K562 (cell line): ENCODE data around the gene COL15A1. TPM values are rescaled to one million over a fixed set of nuclear protein-coding genes. Genes with fewer than 3 reads are reported as not detected.

Source experiments
- BRF2 ChIP-seq: IDR thresholded peaks from 3 replicates; pipeline ENCODE4 v1.6.1; 2011; ENCODE audit warnings: borderline replicate concordance, mild to moderate bottlenecking; ENCODE audit not compliant: insufficient read length, insufficient read depth
- CBX3 ChIP-seq, 2 experiments: IDR thresholded peaks; 1 replicate in 1 of 2; 2 replicates in 1 of 2; pipeline ENCODE4 v1.6.1; 2012; ENCODE audit warnings: inconsistent platforms in 2 of 2, low read length in 2 of 2, borderline replicate concordance in 1 of 2, control low read depth in 1 of 2
- CGGBP1 ChIP-seq: fragments of 250-450 bp; sonication (Bioruptor Pico); IDR thresholded peaks from 2 replicates; pipeline ENCODE4 v1.9.0; 2021; ENCODE audit warnings: mild to moderate bottlenecking
- CHD1 ChIP-seq: fragments of 200-600 bp; sonication (generic); IDR thresholded peaks from one replicate; pipeline ENCODE4 v1.6.1; 2012; ENCODE audit warnings: mild to moderate bottlenecking, moderate library complexity, low read length, inconsistent platforms
- DNMT1 ChIP-seq: fragments of 450-650 bp; IDR thresholded peaks from 2 replicates; pipeline ENCODE4 v1.6.1; 2016; ENCODE audit warnings: antibody characterized with exemption, mild to moderate bottlenecking
- E2F3 ChIP-seq: fragments of 250-450 bp; sonication (Bioruptor Pico); IDR thresholded peaks from 2 replicates; pipeline ENCODE4 v1.4.0; 2020; ENCODE audit warnings: mild to moderate bottlenecking
- GATA2 ChIP-seq: sonication (generic); formaldehyde crosslinking; IDR thresholded peaks from 2 replicates; pipeline ENCODE4 v1.4.0; 2020; ENCODE audit warnings: mild to moderate bottlenecking, missing genetic modification reagents
- HDAC8 ChIP-seq: fragments of 450-650 bp; IDR thresholded peaks from 2 replicates; pipeline ENCODE4 v1.6.1; 2016; ENCODE audit warnings: mild to moderate bottlenecking, missing genetic modification characterization, moderate library complexity, missing compliant biosample characterization
- HOXB6 ChIP-seq: fragments of 250-450 bp; sonication (Bioruptor Pico); IDR thresholded peaks from 2 replicates; pipeline ENCODE4 v1.5.1; 2022; ENCODE audit warnings: mild to moderate bottlenecking, borderline replicate concordance
- IRF1 ChIP-seq: sonication (generic); formaldehyde crosslinking; IDR thresholded peaks from 2 replicates; pipeline ENCODE4 v1.8.0; 2022; ENCODE audit warnings: missing genetic modification reagents, mild to moderate bottlenecking, borderline replicate concordance
- IRF2 ChIP-seq: sonication (generic); formaldehyde crosslinking; IDR thresholded peaks from 2 replicates; pipeline ENCODE4 v1.8.1; 2022; ENCODE audit warnings: mild to moderate bottlenecking, missing genetic modification reagents
- MEIS2 ChIP-seq: fragments of 450-650 bp; IDR thresholded peaks from 2 replicates; pipeline ENCODE4 v1.6.1; 2014; ENCODE audit warnings: mild to moderate bottlenecking; ENCODE audit not compliant: partially characterized antibody
- PURB ChIP-seq: sonication (generic); formaldehyde crosslinking; IDR thresholded peaks from 2 replicates; pipeline ENCODE4 v1.9.0; 2021; ENCODE audit warnings: low read depth, mild to moderate bottlenecking, missing genetic modification reagents
- SMAD1 ChIP-seq: fragments of 150-350 bp; IDR thresholded peaks from 2 replicates; pipeline ENCODE4 v1.6.1; 2014; ENCODE audit warnings: low read length, low read depth; ENCODE audit not compliant: partially characterized antibody
- SRSF7 ChIP-seq: fragments of 200-400 bp; formaldehyde crosslinking; optimal IDR thresholded peaks from 2 replicates; pipeline ENCODE3; 2017; ENCODE audit warnings: mild to moderate bottlenecking, low read depth, low read length
- STAT5B ChIP-seq: fragments of 250-450 bp; sonication (Bioruptor Pico); IDR thresholded peaks from 2 replicates; pipeline ENCODE4 v1.8.0; 2021; ENCODE audit warnings: mild to moderate bottlenecking, inconsistent platforms
- TCF7L2 ChIP-seq: fragments of 150-350 bp; IDR thresholded peaks from 2 replicates; pipeline ENCODE4 v1.6.1; 2016; ENCODE audit warnings: low read depth, mild to moderate bottlenecking, low read length, moderate library complexity
- TFE3 ChIP-seq: fragments of 450-650 bp; formaldehyde crosslinking; IDR thresholded peaks from 2 replicates; pipeline ENCODE4 v1.4.0; 2020; ENCODE audit warnings: mild to moderate bottlenecking, mixed read lengths
- ZC3H8 ChIP-seq: fragments of 450-650 bp; IDR thresholded peaks from 2 replicates; pipeline ENCODE4 v1.6.1; 2017
- ZNF699 ChIP-seq: fragments of 250-450 bp; sonication (Bioruptor Pico); IDR thresholded peaks from 2 replicates; pipeline ENCODE4 v1.8.0; 2021; ENCODE audit warnings: mild to moderate bottlenecking, moderate library complexity; ENCODE audit not compliant: insufficient replicate concordance
- ZNF778 ChIP-seq: fragments of 450-650 bp; formaldehyde crosslinking; IDR thresholded peaks from 2 replicates; pipeline ENCODE4 v1.4.0; 2020; ENCODE audit warnings: mild to moderate bottlenecking, moderate library complexity
- polyA plus RNA-seq, 8 experiments: library from polyadenylated mRNA; depleted of rRNA in 4 of 8; stranded (reverse) in 5 of 8; unstranded in 3 of 8; fragments of >200 nt; fragmentation: Nextera tagmentation in 2 of 8; fragmentation: Illumina TruSeq in 1 of 8; extraction: Ambion mirVana in 2 of 8; extraction: Trizol in 1 of 8; gene quantifications; 2 replicates each; pipeline versions ENCODE4 v1.2.1 to v1.2.3, GENCODE V29; 2011 to 2014; ENCODE audit warnings: inconsistent platforms in 1 of 8, missing spikeins in 1 of 8
- total RNA-seq, 7 experiments: library from RNA; depleted of rRNA in 6 of 7; stranded (reverse); fragments of >200 nt in 6 of 7; fragmentation: Illumina TruSeq in 2 of 7; extraction: Trizol in 2 of 7; gene quantifications; 2 replicates each; pipeline versions ENCODE4 v1.2.1 to v1.2.3, GENCODE V29; 2011 to 2021; ENCODE audit warnings: low replicate concordance in 1 of 7

Gene COL15A1
- total and polyA plus RNA-seq, 9 of the 15 experiments (the other 6 are each of a cell fraction or from before 2014, with no cell fraction given): 0.46 to 5.1 (median 2.6) TPM

GRCh38 chr9:99057665-99058625 is 114.2 kb downstream of the COL15A1 start (continued):
- no peak for TF ChIP-seq ZNF699 (CRISPR knock-in tag)
- TF ChIP-seq SMAD1: no peak
- no peak for TF ChIP-seq TFE3 (CRISPR knock-in tag)
- no peak for TF ChIP-seq PURB (CRISPR knock-in tag)
- no peak for TF ChIP-seq CGGBP1 (CRISPR knock-in tag)
- TF ChIP-seq GATA2 (CRISPR knock-in tag): peak; percentile 80
- no peak for TF ChIP-seq STAT5B
- peak; percentile 51 for TF ChIP-seq MEIS2
- peak; percentile 44 for TF ChIP-seq CHD1
- no peak for TF ChIP-seq TCF7L2
- TF ChIP-seq BRF2: no peak
- no peak for TF ChIP-seq ZC3H8
- TF ChIP-seq DNMT1: no peak
- no peak for TF ChIP-seq HDAC8 (tag)
- TF ChIP-seq SRSF7: no peak
- TF ChIP-seq CBX3 (IDR thresholded peaks at IDR 0.05; ENCODE audit: borderline replicate concordance in 1 of 2, low read length in 2 of 2): 0 out of 3 replicates have a peak, but pooled peaks of 1 of the 2 experiments have one; percentile 74
- TF ChIP-seq IRF2: no peak
- no peak for TF ChIP-seq HOXB6 (CRISPR knock-in tag)
- TF ChIP-seq E2F3 (CRISPR knock-in tag): no peak
- no peak for TF ChIP-seq IRF1 (CRISPR knock-in tag)
- TF ChIP-seq ZNF778 (CRISPR knock-in tag): no peak
